ENCODE data around the gene MAMSTR.

- TF ChIP-seq POLR2A (IDR thresholded peaks at IDR 0.05; ENCODE audit: extremely low read depth, insufficient read length), result no peak
- no peak for TF ChIP-seq CTCF (IDR thresholded peaks at IDR 0.05; ENCODE audit: low read depth, low read length)
Observed at GRCh38 chr19:48669903-48670668, 49.4 kb downstream of the MAMSTR start.
